HG03280 (cell line): Measurements from ENCODE around the gene TMEM117.
"Not testable (repeated sequence)": the region's sequence is repeated elsewhere in the genome, so short reads cannot be mapped to it uniquely, and the experiment has no call there.

Experiments
- ATAC-seq: cut with Tn5 transposase; IDR thresholded peaks from one replicate; pipeline ENCODE4 v1.9.1; 2021; ENCODE audit warnings: mild to moderate bottlenecking, moderate library complexity; ENCODE audit not compliant: unreplicated experiment

Gene TMEM117

DNA sequence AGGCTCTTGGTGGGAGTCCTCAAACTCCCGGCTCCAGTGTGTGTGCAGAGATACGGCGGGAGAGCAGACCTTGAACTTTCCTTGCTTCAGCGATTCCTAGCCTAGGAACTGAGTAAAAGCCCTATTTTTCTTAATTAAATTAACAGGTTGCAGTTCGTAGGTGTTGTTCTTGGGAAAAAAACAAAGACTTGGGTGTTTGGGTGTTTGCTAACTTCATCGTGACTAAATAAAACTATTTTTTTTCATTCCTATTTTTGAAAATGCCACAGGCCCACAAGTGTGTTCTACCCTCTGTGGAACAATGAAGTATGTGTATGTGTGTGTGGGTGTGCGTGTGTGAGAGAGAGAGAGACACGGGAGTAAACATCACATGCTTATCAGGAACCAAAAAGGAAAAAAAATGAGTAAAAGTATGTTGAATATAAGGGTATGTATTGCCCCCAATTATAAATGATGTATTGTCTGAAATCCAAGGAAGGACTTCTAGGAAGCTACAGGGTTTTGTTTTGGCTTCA, 651 bp downstream of the TMEM117 start:
- no peak for ATAC-seq

DNA sequence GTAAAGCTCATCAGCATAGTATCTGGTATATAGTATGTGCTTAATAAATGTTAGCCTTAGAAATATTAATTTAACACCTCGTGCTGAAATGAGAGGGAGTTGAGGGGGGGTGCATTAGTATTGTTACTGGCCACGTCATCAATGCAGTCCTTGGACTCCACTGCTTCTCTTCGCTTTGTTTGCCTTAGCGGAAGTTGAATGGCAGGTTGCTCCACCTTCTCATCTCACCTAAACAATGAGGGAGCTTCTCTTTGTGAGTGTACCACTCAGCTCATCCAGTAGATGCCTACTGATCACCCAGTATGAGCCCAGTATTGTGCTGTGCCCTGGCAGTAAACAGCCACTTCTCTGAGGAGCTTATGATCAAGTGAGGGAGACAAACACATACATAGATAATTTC, 4.5 kb downstream of the TMEM117 start:
- no peak for ATAC-seq

DNA sequence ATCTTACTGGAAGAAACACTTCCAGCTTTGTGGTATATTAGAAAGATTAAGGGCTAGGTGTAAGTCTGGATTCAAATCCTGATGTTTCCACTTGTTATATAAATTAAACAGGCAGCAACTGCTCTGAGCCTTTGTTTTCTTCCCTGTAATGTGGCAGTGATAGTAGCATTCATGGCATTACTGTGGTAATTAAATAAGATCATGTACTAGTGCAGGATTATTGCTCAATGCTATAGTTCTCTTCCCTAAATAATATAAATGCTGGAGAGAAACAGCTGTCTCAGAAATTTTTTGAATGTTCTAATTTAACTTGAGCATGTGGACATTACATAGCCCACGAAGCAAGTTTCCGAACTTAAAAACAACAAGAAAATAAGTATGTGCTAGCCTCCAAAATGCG, 5.4 kb downstream of the TMEM117 start:
- ATAC-seq = no peak

DNA sequence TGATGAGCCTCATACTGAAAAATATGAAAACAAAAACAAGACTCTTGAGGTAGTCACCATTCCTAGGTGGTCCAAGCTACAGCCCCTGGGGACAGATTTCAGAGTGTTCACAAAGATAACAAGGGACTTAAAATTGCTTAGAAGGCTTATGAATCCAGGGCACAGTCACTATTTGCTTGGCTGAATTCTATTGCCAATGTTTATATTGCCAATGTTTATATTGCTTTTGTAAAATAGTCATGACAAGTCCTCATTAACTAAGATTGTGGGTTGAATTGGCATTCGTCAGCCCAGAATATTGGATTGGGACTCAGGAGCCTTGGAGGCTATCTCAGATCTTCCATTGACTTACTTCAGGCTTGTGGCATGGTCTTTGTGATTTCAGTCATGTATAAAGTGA, 6.4 kb downstream of the TMEM117 start:
- ATAC-seq = no peak

DNA sequence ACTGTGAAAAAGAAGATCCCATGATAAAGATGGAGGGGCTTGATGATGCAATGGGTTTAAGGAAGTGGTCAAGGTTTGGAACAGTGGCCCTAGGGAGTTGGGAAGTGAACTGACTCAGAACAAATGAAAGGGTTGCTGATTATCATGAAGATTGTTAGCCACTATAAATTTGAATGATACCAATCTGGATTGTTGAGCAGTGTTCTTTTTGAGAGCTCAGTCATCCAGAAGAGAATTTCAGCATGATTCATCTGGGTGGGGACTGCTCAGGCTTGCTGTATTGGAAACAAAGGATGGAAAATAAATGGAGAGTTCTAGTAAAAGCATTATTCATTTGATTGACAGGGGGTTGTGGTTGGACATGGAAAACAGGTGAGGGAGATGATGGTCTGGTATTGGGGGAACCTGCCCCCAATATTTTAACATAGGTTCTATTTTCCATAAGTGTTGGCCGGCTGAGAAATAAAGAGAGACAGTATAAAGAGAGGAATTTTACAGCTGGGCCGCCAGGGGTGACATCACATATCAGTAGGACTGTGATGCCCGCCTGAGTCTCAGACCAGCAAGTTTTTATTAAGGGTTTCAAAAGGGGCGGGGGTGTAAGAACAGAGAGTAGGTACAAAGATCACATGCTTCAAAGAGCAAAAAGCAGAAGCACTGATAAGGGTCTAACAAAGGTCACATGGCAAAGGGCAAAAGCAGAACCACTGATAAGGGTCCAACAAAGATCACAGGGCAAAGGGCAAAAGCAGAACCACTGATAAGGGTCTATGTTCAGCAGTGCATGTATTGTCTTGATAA, 11.7 kb downstream of the TMEM117 start:
- ATAC-seq = not testable (repeated sequence)

DNA sequence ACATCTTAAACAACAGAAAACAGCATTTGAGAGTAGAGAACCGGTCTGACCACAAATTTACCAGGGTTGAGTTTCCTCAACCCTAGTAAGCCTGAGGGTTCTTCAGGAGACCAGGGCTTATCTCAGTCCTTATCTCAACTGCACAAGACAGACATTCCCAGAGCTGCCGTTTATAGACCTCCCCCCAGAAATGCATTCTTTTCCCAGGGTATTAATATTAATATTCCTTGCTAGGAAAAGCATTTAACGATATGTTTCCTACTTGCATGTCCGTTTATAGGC, 12.3 kb downstream of the TMEM117 start:
- no peak for ATAC-seq

DNA sequence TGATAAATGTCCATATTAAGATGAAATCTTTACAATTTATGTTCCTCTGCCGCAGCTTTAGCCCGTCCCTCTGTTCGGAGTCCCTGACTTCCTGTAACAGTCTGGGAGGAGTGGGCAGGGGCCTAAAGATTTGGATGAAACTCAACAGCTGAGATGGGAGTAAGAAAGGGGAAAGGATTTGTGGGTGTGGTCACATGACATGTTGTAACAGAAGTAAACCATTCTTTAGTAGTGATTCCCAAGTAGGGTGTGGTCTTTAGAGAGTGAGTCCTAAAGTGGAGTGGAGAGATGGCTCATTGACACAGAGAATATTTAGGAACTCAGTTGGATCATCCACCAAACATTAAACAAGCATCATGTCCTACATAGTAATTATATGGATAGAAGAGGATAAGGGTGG, 12.9 kb downstream of the TMEM117 start:
- no peak for ATAC-seq

DNA sequence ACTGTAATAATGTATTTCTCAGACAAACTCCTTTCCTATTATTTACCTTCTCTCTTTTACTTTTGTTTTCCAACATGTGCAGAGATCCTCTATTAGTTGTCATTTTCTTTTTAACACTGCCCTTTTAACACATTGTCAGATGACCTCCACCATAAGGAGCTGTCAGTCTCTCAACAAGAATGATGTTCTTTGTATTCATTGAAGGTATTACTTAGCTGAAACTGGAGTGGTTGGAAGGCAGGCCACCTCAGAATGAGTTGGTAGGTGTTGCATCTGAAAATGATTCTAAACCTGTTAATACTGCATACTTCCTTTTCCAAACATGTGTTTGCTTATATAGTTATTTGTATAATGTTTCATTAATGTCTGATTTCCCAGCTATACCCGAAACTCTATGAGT, 16.9 kb downstream of the TMEM117 start:
- no peak for ATAC-seq

DNA sequence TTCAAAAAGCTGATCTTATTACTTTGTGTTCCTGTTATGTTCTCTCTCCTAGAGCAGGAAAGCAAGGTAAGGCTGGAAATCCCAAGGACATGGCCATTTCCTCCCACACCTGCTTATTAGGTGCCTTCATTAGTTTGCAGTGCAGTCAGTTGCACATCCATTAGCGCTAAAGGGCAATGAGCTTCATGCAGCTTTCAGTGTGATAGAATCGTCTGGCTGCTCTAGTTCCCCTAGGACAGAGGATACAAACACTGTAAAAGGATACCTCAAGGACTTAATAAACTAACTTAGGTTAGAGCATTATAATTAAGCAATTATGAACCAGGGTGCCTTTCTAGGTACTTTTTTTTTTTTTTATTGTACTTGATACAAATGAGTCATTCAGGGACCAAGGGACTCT, 21.1 kb downstream of the TMEM117 start:
- no peak for ATAC-seq

DNA sequence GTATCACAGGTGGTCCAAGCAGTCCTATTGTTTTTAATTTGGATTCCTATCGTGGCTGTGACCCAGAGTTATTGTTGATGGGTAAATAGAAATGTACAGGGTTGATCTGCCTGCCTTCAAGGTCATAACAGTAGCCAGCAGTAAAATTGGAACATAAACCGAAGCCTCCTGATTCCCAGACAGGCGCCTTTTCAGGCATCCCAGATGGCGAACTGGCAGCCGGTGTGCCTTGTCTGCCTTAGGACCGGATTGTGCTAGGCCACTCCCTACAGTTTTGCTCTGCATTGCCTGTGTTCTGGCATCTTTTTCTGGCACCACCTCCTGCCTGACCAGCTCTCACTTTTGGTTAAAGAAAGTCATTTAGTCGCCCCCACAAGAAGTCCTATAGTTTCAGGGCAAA, 22.2 kb downstream of the TMEM117 start:
- no peak for ATAC-seq

DNA sequence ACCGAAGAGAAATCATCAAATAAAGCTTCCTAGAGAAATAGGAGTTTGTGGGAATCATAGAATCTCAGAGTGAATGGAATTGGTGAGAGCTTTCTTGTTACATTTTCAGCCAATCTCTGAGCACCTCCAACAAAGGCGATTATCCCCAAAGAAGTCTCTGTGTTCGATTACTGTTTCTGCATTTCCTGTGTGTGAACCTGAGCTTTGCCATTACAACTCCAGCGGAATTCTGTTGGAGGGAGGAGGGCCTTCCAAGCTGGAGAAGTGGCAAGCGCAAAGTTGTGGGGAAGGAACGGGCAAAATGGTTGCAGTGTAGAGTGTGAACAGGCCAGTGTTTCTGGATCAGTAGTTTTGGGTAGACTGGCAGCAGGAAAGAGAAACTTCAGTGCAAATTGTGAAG, 23.1 kb downstream of the TMEM117 start:
- no peak for ATAC-seq

DNA sequence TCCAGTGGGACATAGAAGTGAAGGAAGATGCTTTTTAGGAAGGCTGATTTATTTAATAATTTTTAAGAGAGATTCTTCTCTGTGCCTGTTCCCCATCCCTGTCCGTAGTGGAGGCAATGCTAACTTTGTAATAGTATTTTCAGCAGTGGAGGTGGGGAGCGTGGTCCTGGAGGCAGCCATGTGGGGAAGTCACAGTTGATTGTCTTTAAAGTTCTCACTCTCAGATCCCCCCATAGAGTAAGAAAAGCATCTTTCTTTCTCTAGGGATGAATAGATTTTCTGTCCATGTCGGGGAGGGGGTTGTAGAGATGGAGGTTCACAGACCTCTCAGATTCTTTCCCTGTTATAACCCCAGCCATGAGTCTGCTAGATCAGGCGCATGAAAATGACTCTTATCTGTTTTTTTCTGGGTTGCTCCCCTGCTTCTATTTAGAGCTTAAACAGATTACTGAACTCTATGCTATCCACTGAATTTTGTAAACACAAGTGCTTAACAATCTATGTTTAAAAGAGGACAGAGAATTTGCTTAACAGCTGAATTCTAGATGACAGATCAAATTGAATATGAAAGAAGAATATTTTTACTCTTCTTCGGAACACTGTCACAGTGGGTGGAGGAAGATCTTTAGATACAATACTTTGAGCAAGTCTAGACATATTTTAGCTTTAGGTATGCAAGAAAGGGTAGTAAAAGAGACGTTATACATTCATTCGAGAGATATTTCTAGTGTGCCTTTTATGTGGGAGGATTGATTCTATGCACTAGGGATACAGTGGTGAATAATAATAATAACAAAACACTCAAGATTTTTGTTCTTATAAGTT, 25.3 kb downstream of the TMEM117 start:
- no peak for ATAC-seq

DNA sequence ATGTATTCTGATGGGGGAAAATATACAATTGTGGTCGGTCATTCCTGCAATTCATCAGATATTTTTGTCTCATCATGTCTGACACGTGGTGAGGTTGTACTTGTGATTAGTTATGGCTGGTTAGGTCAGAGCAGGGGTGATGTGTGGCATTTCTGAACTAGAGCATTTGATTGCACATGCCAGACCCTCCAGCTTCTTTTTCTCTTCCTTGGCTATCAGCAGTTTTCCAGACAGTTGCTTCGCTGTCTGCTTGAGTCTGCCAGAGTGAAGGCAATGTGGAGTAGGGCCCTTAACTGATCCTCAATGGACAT, 25.9 kb downstream of the TMEM117 start:
- no peak for ATAC-seq

DNA sequence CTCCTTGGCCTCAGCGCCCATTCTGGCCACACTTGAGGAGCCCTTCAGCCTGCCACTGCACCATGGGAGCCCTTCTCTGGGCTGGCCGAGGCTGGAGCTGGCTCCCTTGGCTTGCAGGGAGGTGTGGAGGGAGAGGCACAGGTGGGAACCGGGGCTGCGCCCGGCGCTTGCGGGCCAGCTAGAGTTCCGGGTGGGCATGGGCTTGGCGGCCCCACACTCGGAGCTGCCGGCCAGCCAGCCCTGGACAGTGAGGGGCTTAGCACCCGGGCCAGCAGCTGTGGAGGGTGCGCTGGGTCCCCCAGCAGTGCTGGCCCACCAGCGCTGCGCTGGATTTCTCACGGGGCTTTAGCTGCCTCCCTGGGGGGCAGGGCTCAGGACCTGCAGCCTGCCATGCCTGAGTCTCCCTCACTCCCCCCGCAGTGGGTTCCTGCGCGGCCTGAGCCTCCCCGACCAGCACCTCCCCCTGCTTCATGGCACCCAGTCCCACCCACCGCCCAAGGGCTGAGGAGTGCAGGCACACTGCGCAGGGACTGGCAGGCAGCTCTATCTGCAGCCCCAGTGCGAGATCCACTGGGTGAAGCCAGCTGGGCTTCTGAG, 28.0 kb downstream of the TMEM117 start:
- no peak for ATAC-seq

DNA sequence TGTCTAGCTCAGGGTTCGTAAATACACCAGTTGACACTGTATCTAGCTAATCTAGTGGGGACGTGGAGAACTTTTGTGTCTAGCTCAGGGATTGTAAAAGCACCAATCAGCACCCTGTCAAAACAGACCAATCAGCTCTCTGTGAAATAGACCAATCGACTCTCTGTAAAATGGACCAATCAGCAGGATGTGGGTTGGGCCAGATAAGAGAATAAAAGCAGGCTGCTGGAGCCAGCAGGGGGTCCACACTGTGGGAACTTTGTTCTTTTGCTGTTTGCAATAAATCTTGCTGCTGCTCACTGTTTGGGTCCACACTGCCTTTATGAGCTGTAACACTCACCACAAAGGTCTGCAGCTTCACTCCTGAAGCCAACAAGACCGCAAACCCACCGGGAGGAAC, 28.7 kb downstream of the TMEM117 start:
- not testable (repeated sequence) for ATAC-seq

DNA sequence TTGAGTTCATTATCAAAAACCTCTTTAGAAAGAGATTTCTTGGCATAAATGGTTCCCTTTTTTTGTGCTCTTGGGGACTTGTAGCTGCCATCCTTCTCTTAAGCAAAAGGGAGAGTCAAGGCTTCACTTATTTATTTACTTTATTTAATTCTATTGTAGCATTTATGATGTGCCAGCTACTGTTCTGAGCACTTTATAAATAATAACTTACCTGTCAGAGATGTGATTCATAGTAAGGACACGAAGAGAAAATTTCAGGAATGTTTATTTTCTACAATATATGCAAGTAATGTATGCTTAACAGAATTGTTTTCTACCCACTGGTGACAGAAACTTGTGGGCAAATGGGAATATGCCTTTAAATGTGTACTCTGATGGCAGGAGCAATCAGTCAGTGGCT, 33.3 kb downstream of the TMEM117 start:
- ATAC-seq = no peak

DNA sequence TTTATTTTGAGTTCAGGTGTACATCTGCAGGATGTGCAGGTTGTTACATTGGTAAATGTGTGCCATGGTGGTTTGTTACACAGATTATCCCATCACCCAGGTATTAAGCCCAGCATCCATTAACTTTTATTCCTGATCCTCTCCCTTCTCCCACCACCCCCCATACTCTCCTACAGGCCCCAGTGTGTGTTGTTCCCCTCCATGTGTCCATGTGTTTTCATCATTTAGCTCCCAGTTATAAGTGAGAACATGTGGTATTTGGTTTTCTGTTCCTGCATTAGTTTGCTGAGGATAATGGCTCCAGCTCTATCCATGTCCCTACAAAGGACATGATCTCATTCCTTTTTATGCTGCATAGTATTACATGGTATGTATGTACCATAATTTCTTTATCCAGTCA, 33.9 kb downstream of the TMEM117 start:
- ATAC-seq = not testable (repeated sequence)

DNA sequence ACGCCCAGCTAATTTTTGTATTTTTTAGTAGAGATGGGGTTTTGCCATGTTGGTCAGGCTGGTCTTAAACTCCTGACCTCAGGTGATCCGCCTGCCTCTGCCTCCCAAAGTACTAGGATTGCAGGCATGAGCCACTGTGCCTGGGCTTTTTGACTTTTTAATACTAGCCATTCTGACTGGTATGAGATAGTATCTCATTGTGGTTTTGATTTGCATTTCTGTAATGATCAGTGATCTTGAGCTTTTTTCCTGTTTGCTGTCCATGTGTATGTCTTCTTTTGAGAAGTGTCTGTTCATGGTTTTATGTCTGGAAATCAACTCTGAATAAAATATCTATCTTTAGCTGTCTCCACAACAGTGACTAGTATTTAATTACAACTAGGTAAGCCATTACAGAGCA, 35.4 kb downstream of the TMEM117 start:
- not testable (repeated sequence) for ATAC-seq

DNA sequence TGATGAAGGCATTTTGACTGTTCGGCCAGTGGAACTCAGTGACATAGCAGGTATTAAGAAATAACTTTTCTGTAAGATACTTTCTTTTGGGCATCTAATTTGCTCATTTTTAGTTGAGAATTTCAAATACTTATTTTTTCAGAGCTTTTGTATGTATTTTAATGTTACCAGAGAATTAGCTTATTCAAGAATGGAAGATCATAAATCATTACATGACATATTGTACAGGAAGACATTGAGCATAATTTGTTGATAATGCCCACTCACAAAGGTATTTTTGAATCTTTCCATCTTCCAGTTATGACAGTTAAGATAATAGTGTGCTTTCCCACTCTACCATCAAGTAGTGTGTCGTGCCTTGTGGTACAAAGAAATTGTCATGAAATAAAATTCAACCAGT, 36.5 kb downstream of the TMEM117 start:
- no peak for ATAC-seq

DNA sequence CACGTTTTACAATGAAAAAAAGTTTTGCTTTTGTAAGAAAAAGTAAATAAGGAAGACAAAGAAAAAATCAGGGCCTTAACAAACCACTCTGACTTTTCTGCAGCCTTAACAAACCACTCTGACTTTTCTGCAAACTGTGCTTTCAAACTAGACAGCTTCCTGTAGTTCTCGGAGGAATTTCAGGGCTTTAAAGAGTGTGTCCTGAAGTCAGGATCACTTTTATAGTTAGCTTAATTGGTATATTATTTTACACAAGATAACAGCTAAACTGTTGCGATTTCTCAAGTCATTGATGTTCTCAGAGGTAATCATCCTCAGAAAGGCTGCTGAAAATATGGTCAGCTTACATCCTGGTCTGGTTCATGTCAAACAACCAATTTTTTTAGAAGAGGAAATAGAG, 42.2 kb downstream of the TMEM117 start:
- no peak for ATAC-seq

DNA sequence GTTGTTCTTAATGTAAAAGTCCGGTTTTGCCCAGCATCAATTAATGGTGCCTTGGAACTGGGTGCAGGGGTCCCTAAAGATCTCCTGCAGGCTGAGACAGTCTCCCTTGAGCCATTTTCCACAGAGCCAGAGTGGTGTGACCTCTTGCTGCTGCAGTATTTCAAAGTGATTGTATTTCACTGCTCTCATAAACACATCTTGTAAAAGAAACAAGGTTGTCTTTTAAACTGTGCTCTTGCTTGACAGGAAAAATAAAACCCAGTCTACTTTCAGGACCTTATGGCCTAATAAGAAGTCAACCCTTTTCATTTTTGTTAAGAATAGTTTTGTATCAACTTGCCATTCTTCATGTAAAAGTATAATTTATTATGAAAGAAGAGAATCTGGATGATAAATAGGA, 44.7 kb downstream of the TMEM117 start:
- no peak for ATAC-seq

DNA sequence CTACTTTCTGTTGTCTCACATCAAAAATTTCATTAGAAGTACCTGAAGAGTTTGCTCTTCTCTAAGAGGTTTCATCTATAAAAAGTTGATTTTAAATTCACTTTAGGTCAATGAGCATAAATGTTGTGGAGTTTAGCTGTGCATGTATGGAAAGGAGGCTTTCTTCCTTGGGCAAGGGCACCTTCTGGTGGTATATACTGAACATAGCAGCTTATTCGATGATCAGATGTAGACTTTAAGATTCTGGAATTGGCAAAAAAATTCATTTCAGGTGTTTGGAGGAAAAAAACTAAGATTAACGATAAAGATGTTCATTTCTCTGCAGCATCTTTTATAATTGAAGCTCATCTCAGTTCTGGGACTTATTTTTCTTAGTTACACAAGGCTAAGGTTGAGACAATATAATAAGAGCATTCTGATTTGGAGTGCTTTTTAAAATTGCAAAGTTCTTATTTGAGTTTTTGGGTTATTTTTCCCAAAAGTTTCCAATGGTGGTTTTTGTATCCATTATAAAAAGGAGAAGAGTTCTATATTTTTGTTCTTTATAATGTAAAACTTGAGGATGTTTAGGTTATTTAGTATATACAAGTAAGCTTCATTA, 46.8 kb downstream of the TMEM117 start:
- peak; percentile 94 for ATAC-seq
